Spleen (tissue), 7 donors: ENCODE data around the gene RBSN.

Source experiments
- POLR2A ChIP-seq, 3 donors: fragments of 450-650 bp; IDR thresholded peaks; one replicate each; pipeline ENCODE4 v1.5.1; 2017; ENCODE audit warnings: antibody characterized with exemption in 3 of 3, mild to moderate bottlenecking in 1 of 3
- TF ChIP-seq, protein P1 (sequence below), 11 experiments: fragments of 200-600 bp in 7 of 11; fragments of 450-650 bp in 4 of 11; sonication (generic) in 4 of 11; IDR thresholded peaks in 8 of 11; conservative IDR thresholded peaks in 3 of 11; 1 replicate in 7 of 11; 2 replicates in 4 of 11; pipeline versions ENCODE4 v1.4.0 to v1.8.0; 2016 to 2021; ENCODE audit warnings: antibody characterized with exemption in 11 of 11, inconsistent platforms in 4 of 11, mild to moderate bottlenecking in 1 of 11
- donor health status: DM: no; HTN: no; CAD: no; lungs with moderate emphysema.
- donor health status: DM: no; HTN: no; CAD: no.
- donor health status: DM: no; HTN: no; CAD: no.

GRCh38 chr3:15042936-15043335 lies 56.0 kb downstream of the RBSN start:
- TF ChIP-seq POLR2A (IDR thresholded peaks at IDR 0.05): no peak
- TF ChIP-seq, protein P1, sequence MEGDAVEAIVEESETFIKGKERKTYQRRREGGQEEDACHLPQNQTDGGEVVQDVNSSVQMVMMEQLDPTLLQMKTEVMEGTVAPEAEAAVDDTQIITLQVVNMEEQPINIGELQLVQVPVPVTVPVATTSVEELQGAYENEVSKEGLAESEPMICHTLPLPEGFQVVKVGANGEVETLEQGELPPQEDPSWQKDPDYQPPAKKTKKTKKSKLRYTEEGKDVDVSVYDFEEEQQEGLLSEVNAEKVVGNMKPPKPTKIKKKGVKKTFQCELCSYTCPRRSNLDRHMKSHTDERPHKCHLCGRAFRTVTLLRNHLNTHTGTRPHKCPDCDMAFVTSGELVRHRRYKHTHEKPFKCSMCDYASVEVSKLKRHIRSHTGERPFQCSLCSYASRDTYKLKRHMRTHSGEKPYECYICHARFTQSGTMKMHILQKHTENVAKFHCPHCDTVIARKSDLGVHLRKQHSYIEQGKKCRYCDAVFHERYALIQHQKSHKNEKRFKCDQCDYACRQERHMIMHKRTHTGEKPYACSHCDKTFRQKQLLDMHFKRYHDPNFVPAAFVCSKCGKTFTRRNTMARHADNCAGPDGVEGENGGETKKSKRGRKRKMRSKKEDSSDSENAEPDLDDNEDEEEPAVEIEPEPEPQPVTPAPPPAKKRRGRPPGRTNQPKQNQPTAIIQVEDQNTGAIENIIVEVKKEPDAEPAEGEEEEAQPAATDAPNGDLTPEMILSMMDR (IDR thresholded peaks at IDR 0.05 in 8 of 11, conservative IDR thresholded peaks at IDR 0.05 in 3 of 11): no peak
